Keratinocyte (primary cell): Measurements from ENCODE around the gene CHCHD1. TPM values are rescaled to one million over a fixed set of nuclear protein-coding genes. Genes with fewer than 3 reads are reported as not detected.
A peak's percentile ranks its signal among the peaks of the same experiment; 100 is the strongest.

Experiments used
- DNase-seq: peaks from one replicate; pipeline ENCODE4 v3.0.0-alpha.2; 2011; ENCODE audit warnings: low read depth, missing footprints, low spot score
- FAIRE-seq: peaks from 2 replicates; lab custom pipeline; 2011; peaks lifted over from hg19 to GRCh38; lab: Jason Lieb, UNC
- H2AFZ ChIP-seq: 2 replicates; pipeline ENCODE4 v1.6.0; 2012; ENCODE audit warnings: low read length, control low read depth, inconsistent platforms; ENCODE audit not compliant: control insufficient read depth
- H3K27ac ChIP-seq: 2 replicates; pipeline ENCODE4 v1.5.1; 2011; ENCODE audit warnings: low read length; ENCODE audit not compliant: control insufficient read depth, insufficient read depth
- H3K27me3 ChIP-seq: 3 replicates; pipeline ENCODE4 v1.6.0; 2011; ENCODE audit warnings: low read length; ENCODE audit not compliant: control insufficient read depth, insufficient read depth; ENCODE audit errors: extremely low read depth
- H3K36me3 ChIP-seq, 2 experiments: 2 replicates in 1 of 2; 3 replicates in 1 of 2; pipeline ENCODE4 v1.5.1; 2011; ENCODE audit warnings: low read length in 2 of 2, mild to moderate bottlenecking in 1 of 2; ENCODE audit not compliant: control insufficient read depth in 2 of 2, insufficient read depth in 2 of 2; ENCODE audit errors: extremely low read depth in 1 of 2
- H3K4me1 ChIP-seq: 3 replicates; pipeline ENCODE4 v1.5.1; 2011; ENCODE audit warnings: low read length; ENCODE audit not compliant: control insufficient read depth, insufficient read depth; ENCODE audit errors: extremely low read depth
- H3K4me2 ChIP-seq: 3 replicates; pipeline ENCODE4 v1.6.0; 2011; ENCODE audit warnings: low read depth, low read length; ENCODE audit not compliant: control insufficient read depth, insufficient read depth; ENCODE audit errors: extremely low read depth
- H3K4me3 ChIP-seq, 3 experiments: fragments of 200-600 bp in 1 of 3; sonication (generic) in 1 of 3; 2 replicates in 2 of 3; 3 replicates in 1 of 3; pipeline ENCODE4 v1.5.1; 2011 to 2016; ENCODE audit warnings: low read length in 3 of 3, mild to moderate bottlenecking in 3 of 3, control low read depth in 2 of 3, inconsistent platforms in 1 of 3, low read depth in 1 of 3, mixed read lengths in 1 of 3, mixed run types in 1 of 3, moderate library complexity in 1 of 3; ENCODE audit not compliant: control insufficient read depth in 2 of 3, insufficient read depth in 2 of 3; ENCODE audit errors: extremely low read depth in 1 of 3
- H3K79me2 ChIP-seq: 2 replicates; pipeline ENCODE4 v1.6.0; 2012; ENCODE audit warnings: low read length; ENCODE audit not compliant: control insufficient read depth, insufficient read depth
- H3K9ac ChIP-seq: 3 replicates; pipeline ENCODE4 v1.6.0; 2011; ENCODE audit warnings: low read length; ENCODE audit not compliant: control insufficient read depth, insufficient read depth; ENCODE audit errors: extremely low read depth
- H3K9me1 ChIP-seq: 3 replicates; pipeline ENCODE4 v1.6.0; 2011; ENCODE audit warnings: low read length; ENCODE audit not compliant: control insufficient read depth, insufficient read depth; ENCODE audit errors: extremely low read depth
- H3K9me3 ChIP-seq: 2 replicates; pipeline ENCODE4 v1.5.1; 2012; ENCODE audit warnings: low read depth, low read length; ENCODE audit not compliant: control insufficient read depth
- H4K20me1 ChIP-seq: 3 replicates; pipeline ENCODE4 v1.6.0; 2011; ENCODE audit warnings: low read length; ENCODE audit not compliant: control insufficient read depth, insufficient read depth; ENCODE audit errors: extremely low read depth
- EZH2 ChIP-seq: IDR thresholded peaks from one replicate; pipeline ENCODE4 v1.6.1; 2012; ENCODE audit warnings: inconsistent platforms, mild to moderate bottlenecking, low read length, moderate library complexity
- dilution Hi-C: fragments of 300-500 bp; cut with MboI; formaldehyde crosslinking; loops from one replicate; pipeline ENCODE4 v1.7.0; 2020; ENCODE audit warnings: low sequenced_read_pairs; ENCODE audit not compliant: extremely low pct_ligation_motif_present
- polyA plus RNA-seq, 5 experiments: library from polyadenylated mRNA; depleted of rRNA in 3 of 5; stranded (reverse) in 3 of 5; stranded (forward) in 1 of 5; unstranded in 1 of 5; fragments of >200 nt; gene quantifications; 1 replicate in 1 of 5; 2 replicates in 3 of 5; 3 replicates in 1 of 5; pipeline versions ENCODE4 v1.2.1 to v1.2.3, GENCODE V29; 2011 to 2012; ENCODE audit warnings: missing spikeins in 2 of 5, low read depth in 1 of 5, low replicate concordance in 1 of 5
- TF ChIP-seq, protein P1 (sequence below), 3 experiments: IDR thresholded peaks in 1 of 3; conservative IDR thresholded peaks in 1 of 3; optimal IDR thresholded peaks in 1 of 3; 2 replicates in 2 of 3; 3 replicates in 1 of 3; pipeline versions ENCODE3 to v1.5.1; 2011; ENCODE audit warnings: low read length in 3 of 3, mild to moderate bottlenecking in 3 of 3, moderate library complexity in 2 of 3, control low read depth in 1 of 3, inconsistent platforms in 1 of 3; ENCODE audit not compliant: insufficient read depth in 2 of 3; ENCODE audit errors: extremely low read depth in 1 of 3

Gene CHCHD1
- polyA plus RNA-seq, 1 donor (not counting 4 experiments of a cell fraction or from before 2014, with no cell fraction given), result 59.8 TPM

DNA sequence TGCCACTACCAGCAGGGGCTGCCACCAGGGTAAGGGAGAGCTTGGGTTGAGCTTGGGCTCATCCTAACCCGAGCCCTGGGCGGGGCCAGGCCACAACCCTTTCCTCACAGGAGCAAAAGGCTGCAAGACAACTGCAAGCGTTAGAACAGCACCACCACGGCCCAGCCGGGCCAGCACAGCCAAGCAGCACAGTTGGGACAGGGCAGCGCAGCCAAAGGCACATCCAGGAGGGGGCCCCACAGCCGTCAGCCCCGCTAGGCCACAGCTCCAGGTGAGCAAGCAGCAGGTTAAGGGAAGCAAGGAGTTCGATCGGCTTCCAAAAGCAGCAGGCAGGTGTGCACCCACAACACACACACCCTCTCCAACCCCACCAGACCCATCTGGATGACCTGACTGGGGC, 36.6 kb downstream of the CHCHD1 start:
- FAIRE-seq (no peak), DNase-seq (no peak)
- H3K79me2 ChIP-seq, result no peaks in the 10 kb centered on the region
- H3K36me3 ChIP-seq, result peaks cover 6 to 16% of the 10 kb centered on the region in 2 experiments
- H2AFZ ChIP-seq, result no peak overlapping the region
- H3K4me1 ChIP-seq, result peaks cover 16% of the 10 kb centered on the region
- H3K9me3 ChIP-seq, result no peaks in the 10 kb centered on the region
- H3K27me3 ChIP-seq, result no peaks in the 10 kb centered on the region
- H3K9me1 ChIP-seq, result no peaks in the 10 kb centered on the region
- no peak for TF ChIP-seq EZH2
- TF ChIP-seq, protein P1, sequence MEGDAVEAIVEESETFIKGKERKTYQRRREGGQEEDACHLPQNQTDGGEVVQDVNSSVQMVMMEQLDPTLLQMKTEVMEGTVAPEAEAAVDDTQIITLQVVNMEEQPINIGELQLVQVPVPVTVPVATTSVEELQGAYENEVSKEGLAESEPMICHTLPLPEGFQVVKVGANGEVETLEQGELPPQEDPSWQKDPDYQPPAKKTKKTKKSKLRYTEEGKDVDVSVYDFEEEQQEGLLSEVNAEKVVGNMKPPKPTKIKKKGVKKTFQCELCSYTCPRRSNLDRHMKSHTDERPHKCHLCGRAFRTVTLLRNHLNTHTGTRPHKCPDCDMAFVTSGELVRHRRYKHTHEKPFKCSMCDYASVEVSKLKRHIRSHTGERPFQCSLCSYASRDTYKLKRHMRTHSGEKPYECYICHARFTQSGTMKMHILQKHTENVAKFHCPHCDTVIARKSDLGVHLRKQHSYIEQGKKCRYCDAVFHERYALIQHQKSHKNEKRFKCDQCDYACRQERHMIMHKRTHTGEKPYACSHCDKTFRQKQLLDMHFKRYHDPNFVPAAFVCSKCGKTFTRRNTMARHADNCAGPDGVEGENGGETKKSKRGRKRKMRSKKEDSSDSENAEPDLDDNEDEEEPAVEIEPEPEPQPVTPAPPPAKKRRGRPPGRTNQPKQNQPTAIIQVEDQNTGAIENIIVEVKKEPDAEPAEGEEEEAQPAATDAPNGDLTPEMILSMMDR (optimal IDR thresholded peaks at IDR 0.05 in 1 of 3, IDR thresholded peaks at IDR 0.05 in 1 of 3, conservative IDR thresholded peaks at IDR 0.05 in 1 of 3; ENCODE audit: extremely low read depth in 1 of 3, insufficient read depth in 2 of 3, low read length in 3 of 3), result peak; percentile 4 to 29 (median 5)
- no peaks in the 10 kb centered on the region for H4K20me1 ChIP-seq
- dilution Hi-C loops, result no loop called here
- H3K27ac ChIP-seq, result no peak overlapping the region
- no peak overlapping the region for H3K4me3 ChIP-seq
- no peak overlapping the region for H3K9ac ChIP-seq
- no peak overlapping the region for H3K4me2 ChIP-seq

DNA sequence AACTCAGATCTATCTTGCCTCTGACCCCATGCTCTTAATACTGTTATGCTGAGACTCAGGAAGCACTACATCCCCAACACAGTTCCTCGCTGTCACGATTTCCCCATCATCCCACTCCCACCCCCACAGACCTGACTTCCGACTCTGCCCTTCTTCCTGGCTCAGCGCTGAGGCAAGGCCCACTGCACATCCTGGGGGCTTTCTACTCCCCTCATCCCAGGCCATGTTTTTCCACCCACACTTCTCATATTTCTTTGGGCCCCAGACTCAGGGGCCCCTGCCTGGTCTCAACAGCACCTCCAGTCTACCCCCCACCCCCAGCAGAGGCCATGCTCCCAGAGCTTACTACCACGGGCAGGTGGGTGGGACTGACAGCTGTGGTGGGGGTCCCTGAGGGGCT, 37.2 kb downstream of the CHCHD1 start:
- Histone ChIP-seq H2AFZ (no peak overlapping the region), H4K20me1 (no peaks in the 10 kb centered on the region), H3K27me3 (no peaks in the 10 kb centered on the region), H3K9ac (peak overlapping the region; percentile 45), H3K27ac (no peak overlapping the region), H3K4me2 (no peak overlapping the region), H3K4me1 (peaks cover 16% of the 10 kb centered on the region), H3K4me3 (no peak overlapping the region), H3K36me3 (peaks cover 9 to 11% of the 10 kb centered on the region in 2 experiments), H3K9me1 (no peaks in the 10 kb centered on the region), H3K9me3 (no peaks in the 10 kb centered on the region), H3K79me2 (no peaks in the 10 kb centered on the region)
- dilution Hi-C loops, result no loop called here
- no peak for TF ChIP-seq EZH2
- TF ChIP-seq, protein P1 (optimal IDR thresholded peaks at IDR 0.05 in 1 of 3, IDR thresholded peaks at IDR 0.05 in 1 of 3, conservative IDR thresholded peaks at IDR 0.05 in 1 of 3; ENCODE audit: extremely low read depth in 1 of 3, insufficient read depth in 2 of 3, low read length in 3 of 3), result no peak
- FAIRE-seq, result no peak
- no peak for DNase-seq
